Measurements from ENCODE around the gene LRRK1.
"Not testable (repeated sequence)": the region's sequence is repeated elsewhere in the genome, so short reads cannot be mapped to it uniquely, and the experiment has no call there.

The LRRK1 gene

DNA sequence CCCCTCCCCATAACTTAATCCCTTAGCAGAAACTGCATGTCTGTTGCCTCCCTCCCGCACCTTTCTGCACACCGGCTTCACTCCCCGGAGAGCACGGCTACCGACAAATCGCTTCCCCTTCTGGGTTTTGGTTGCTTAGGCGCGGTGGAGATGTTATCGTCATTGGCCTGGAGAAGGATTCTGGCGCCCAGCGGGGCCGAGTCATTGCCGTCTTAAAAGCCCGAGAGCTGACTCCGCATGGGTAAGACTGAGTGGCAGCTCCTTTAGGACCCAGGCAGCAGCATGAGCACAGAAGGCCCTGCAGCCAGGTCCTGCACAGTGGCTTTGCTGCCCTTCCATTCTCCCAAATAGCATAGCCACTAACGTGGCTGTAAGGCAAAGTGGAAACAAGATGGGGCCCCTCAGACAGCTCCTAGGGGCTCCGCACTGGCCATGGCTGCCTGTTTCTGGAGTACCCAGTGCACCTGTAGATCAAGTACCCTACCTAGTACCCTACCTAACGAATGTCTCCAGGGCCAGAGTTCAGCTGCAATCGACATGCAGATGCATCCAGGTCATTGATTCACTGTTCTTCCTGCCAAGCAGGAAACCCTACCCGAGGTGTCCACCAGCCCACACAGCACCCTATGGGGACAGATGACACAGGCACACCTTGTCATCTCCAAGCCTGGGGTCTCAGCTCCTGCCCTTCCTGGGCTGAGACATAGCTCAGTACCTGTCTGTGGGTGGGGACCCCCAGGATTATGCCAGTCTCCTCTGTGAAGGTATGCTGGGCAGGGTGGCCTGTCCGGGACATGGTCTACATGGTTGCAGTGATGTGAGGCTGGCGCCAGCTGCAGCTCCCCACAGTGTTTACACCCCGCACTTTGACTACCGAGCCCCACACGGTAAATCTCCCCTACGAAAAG is 147.6 kb downstream of the LRRK1 start:
- DNase-seq: no peak

DNA sequence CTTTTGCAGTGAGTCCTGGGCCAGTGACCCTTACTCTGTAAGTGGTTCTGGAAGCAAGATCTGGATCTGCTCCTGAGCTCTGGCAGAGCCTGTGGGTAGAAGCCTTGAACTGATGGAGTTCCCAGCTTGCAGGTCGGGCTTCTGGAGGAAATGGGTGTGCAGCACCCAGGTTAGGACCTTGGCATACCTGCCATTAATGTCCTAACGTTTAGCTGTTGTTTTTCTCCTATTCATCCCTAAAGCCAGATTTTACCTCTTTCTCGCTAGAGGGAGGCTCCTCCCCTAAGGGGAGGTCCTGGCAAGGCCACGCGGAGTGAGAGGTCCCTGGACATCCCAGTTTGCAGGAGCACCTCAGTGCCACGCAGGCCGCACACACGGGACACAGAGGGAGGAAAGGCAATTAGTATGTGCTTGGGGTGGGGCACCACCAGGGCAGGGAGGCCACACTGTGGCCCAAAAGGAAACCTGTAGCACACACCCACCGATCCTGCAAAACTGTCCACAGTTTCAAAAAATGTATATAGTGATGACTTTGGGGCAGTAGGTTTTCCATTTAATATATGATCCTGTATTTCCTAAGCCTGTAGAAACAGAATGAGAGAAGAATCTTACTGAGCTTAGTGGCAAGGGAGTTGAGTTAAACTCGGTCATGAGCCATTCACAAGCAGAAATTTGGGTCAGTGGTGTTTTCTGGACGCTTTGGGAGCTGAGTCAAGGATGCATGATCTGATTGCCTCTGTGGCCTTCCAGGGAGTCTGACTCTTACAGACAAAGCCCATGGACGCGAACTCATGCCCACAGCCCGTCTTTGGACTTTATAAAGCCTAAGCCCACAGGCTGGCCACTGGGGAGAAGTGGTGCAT is 148.7 kb downstream of the LRRK1 start:
- DNase-seq: no peak

DNA sequence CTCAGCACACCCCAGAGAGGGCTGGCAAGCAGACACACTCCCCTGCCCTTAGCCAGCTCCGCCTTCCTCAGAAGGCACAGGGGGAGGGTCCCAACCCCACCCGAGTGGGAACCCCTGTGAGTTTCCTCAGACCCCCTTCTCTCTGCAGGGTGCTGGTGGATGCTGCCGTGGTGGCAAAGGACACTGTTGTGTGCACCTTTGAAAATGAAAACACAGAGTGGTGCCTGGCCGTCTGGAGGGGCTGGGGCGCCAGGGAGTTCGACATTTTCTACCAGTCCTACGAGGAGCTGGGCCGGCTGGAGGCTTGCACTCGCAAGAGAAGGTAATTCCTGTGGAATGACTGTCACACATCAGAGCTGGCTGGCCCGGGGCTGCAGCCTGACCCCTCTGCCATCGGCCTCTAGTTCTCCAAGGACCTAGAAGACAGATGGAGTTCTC is 149.4 kb downstream of the LRRK1 start:
- DNase-seq: no peak

DNA sequence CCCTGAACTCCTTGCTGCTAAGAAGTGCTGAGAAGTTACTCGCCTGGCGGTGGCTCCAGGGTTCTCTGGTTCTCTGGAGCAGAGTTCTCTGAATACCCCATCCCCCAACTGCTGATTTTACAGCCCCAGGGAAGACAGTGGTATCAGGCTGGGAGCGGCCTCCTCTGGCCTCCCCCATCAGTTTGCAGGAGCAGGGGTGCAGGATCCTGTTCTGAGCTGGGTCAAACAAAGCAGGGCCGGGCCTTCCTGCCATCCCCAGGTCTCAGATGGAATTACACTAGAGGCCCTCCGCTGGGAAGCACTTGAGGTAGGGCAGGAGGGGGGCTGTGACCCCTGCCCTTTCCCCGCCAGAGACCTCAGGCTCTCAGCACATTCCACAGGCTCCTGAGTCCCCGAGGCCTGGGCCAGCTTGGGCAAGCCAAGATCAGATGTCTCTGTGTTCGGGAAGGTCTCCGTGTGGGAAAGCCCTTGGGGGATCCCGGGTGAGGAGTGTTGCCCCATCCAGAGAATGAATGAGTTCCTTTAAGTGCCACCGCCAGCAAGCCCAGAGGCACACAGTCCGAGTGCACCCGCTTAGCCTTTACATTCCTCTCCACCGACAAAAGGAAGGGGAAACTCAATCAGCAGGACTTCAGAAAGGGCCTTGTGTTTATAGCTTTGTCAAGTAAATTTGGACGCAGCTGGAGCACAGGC is 149.9 kb downstream of the LRRK1 start:
- no peak for DNase-seq

DNA sequence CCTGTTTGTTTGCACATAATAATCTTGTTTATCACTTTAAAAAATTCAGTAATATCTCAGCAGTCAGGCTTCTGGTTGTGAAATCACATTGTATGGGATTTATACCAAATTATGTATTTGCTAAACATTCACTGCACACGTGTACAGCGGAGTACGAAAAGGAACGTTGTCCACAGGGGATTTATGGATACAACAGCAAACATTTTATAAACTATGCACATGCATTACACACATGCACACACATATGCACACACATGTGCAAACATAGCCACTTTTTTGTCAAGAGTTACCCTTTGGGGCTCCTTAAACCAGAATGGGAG is 150.5 kb downstream of the LRRK1 start:
- DNase-seq: no peak

DNA sequence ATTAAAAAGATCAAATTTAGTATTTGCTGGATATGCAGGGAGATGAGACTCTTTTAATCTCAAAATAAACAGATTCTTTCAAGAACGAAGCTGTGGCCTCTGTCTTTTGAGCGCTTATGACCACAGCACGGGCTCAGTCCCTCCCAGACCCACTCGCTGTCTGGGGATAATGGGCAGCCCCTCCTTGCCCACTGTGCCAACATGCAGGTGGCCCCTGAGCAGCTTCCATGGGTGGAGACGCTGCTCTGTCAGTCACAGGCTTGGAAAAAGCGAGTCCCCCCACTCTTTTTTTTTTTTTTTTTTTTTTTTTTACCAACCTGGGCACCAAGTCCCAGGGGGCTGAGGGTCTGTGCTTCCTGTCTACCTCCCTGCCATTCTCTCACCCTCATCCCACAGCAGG is 150.9 kb downstream of the LRRK1 start:
- DNase-seq: no peak

DNA sequence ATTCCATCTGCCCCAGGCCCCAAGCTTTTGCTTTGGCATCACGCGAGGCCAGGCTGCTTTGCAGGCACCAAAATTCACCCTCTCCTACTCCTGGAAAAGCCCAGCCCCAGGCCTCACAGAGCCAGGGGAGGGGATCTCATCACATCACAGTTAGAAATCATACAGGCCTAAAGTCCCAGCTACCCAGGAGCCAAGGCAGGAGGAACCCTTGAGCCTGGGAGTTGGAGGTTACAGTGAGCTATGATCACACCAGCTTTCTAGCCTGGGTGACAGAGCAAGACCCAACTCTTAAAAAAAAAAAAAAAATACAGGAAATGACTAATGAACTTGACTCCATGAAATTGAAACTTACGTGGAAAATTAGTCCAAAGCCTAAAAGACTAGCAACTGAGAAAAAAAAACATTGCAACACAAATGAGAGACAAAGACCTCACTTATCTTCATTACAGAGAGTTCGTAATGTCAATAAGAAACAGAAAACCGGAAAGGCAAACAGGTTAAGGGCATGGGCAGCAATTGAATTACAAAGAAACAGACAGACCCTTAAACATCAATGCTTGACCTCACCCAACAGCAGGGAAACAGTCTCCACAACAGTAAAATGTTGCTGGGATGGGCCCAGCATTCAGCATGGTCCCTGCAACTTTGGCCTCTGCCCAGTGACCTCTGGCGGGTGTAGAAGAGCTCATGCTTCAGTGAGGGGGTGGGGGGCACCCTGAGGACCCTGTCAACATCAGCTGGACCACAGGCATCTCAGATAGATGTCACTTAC is 151.5 kb downstream of the LRRK1 start:
- DNase-seq: no peak

DNA sequence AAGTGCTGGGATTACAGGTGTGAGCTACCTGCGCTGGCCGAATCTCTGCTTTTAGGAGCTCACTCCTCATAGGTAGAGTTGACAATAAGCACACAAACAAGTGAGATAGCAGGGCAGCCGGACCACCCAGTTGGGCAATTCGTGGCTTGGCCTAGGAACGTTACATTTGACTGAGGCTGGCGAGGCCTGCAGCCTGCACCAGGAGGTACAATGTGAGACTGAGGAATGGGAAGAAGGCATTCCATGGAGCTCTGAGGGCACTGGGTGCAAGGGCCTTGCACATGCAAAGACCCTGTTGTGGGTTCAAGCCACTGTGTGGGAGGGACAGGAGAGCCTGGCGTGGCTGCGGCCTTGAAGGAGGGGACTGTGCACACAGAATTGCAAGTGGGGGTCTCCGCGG is 152.5 kb downstream of the LRRK1 start:
- no peak for DNase-seq

DNA sequence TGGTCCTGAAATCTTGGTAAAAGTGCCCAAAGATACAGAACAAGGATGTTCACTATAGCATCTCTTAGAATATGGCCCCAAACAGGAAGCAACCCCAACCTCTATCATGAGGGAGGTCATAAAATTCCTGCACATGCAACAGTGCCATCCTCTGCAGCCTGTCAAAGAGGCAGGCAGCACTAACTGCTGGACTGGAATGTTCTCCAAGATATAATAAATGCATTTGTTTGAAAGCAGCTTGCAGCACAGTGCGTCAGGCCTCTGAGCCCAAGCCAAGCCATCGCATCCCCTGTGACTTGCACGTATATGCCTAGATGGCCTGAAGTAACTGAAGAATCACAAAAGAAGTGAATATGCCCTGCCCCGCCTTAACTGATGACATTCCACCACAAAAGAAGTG is 153.1 kb downstream of the LRRK1 start:
- not testable (repeated sequence) for DNase-seq

DNA sequence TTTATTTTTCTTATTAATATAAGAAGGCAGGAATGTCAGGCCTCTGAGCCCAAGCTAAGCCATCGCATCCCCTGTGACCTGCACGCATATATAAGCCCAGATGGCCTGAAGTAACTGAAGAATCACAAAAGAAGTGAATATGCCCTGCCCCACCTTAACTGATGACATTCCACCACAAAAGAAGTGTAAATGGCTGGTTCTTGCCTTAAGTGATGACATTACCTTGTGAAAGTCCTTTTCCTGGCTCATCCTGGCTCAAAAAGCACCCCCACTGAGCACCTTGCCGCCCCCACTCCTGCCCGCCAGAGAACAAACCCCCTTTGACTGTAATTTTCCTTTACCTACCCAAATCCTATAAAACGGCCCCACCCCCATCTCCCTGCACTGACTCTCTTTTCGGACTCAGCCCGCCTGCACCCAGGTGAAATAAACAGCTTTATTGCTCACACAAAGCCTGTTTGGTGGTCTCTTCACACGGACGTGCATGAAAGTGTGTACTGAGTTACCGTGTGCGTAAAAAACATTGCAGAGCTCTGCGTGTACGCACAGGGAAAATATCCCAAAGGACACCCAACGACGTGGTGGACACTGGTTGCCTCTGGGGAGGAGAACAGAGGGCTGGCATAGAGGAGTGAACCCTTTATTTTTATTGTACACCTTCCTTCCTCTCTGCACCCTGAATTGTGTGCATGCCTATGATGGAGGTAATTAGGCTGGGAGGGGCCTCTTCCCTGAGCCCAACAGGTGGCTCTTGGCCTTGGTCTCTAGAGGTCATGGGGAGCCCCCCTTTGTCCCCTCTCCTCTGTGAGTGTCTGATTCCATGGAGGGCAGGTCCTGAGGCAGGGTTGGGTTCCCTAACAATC is 158.9 kb downstream of the LRRK1 start:
- DNase-seq: not testable (repeated sequence)

DNA sequence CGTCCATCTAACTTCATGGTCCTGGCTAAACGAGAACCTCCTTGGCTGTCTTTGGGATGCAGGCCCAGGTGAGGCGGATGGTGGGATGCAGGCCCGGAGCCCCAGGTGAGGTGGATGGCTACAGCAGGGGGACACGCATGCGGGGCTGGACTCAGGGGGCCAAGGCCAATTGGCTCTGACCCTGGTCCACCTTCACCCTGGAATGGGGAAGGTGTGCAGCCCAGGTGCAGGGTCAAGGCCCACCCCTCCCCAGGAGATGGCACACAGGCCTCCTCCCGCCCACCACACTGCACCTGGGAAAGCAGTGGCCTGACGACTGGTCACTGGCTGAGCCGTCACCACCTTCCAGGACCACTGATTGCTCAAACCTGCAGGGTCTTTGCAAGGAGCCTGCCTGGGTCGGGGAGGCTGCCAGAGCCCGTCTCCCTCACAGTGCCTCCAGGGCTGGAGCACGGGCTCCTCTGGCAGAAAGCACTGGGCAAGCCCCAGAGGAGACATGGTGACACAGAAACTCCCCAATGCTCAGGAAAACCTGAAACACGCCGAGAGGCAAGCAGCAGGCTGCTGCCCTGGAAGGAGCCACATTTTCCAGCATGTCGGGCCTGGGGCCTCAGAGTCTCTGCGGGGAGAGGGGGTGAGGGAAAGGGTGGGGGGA is 159.6 kb downstream of the LRRK1 start:
- no peak for DNase-seq

DNA sequence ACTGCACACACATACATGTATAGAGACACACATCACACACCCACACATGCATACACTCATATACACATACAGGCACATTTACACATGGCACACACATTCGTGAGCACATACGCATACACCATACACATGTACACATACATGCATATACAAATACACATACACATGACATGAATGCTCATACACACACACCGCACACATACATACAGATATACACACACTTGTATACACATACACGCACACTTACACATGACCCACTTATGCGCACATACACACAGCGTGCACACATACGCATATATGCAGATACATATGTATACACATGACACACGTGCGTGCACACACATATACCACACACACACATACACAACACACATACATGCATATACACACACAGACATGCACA is 162.7 kb downstream of the LRRK1 start:
- no peak for DNase-seq

DNA sequence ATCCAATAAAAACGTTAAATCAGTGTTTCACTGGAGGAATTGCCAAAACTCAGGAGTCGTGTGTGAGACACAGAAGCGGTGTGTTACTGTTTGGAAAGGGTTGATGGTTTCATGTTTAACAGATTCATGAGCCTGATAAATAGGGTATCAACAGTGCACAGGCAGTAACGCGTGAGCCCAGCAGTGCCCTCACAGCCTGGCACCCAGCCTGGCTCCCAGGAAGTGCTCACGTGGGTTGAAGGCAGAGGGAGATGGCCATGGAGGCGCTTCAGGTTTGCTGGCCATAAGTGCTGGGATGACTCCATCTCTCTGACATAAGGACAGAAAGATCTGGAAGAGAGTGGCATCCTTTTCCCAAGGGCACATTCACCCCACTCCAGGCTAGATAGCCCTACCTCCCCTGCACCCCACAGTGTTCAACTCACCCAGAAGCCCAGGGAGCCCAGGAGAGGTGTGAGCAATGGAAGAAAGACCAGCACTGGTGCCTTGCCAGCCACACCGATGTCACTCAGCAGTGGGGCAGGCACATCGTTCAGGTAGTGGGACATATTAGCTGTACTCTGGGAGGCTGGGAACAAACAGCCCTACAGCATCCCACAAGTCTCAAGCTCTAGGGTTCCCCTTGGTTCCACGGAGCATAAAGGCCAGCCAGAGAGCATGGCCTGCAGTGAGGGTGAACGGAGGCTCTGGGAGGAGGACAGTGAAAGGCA is 164.3 kb downstream of the LRRK1 start:
- DNase-seq: no peak

DNA sequence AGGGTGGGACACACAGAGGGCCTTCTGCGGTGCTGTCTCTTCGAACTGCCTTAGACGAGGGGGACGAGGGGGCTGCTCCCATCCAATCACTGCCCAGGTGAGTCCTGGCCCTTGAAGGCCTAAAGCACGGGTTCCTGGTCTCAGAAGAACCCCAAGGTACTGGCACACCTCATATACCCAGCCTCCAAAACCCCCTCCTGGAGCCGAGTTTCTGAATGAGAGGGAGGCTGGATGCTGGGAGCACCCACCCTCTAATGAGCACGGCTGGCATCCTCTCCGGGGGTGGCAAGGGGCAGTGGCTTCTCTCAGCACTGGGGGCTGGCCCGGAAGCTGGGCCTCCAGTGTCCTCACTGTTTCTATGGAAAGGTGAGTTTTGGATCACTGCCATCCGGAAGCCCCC is 165.6 kb downstream of the LRRK1 start:
- DNase-seq: no peak

DNA sequence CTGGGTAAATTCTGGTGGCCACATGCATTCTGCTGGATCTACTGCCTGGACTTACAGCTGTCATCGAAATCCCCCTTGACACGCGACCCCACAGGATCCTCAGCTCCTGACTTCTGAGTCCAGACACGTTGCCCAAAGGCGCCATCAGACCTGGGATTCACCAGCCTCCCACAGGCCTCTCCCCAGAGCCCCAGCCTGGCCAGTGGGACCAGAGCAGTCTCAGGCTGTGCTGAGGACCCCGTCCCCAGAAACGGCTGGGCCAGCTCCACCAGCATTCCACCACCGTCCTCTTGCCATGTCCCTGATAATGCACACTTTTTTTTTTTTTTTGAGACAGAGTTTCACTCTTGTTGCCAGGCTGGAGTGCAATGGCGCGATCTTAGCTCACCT is 166.1 kb downstream of the LRRK1 start:
- DNase-seq: no peak

DNA sequence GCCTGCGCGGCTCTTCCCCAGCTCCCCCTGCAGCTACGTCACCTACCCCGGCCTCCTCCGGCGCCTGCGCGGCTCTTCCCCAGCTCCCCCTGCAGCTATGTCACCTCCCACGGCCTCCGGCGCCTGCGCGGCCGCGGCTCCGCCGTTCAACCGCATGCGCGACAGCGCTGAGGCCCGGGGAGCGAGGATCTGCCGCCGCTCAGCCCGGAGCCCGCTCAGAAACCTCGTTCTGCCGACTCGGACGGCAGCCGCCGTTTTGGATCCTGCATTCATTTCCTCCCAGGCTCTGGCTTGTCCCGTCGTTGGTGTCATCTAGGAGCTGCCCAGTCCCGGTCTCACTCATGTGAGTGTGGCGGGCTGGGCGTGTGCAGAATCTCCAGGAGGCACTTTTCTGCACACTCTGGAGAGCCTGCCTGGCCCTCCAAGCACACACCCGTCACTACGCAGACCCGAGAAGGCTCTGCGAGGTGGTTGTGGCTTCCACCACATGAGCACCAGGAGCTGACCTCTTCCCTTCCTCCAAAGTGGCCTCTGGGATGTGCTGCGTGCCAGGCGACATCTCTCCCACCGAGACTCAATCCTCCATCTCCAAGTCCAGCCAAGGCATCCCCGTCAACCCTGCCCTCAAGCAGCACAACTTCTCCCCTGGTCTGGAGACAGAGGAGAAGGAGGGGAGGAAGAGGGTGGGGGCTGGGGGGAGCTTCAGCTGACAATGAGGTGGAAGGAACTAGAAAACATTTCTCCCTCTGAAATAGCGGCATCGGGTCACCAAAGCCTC is 167.4 kb downstream of the LRRK1 start:
- DNase-seq: no peak

DNA sequence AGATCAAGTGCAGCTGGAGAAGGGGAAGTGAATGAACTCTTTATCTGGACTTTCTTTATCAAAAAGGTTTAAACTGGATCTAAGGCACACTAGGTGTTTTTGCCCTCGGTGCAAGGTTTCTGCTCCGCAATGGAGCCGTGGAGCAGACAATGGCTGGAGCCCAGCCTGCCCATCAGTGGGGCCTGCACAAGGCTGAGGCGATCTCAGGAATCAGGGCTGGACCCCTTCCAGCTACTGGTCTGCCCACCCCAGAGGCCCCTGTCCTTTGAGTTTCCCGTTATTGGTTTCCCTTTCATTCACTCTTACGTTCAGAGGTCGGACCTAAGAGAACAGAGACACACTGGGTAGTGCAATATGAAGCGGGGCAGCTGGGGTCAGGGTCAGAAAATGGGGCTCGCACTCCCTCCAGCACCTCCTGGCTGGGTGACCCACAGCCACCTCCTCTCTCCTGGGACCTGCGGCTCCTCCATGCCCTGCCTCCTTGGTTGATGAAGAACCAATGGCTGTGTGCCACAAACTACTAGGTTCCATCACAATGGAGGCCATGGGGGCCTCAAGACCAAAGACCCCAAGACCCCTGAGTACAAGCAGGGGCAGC is 168.1 kb downstream of the LRRK1 start:
- DNase-seq: no peak

DNA sequence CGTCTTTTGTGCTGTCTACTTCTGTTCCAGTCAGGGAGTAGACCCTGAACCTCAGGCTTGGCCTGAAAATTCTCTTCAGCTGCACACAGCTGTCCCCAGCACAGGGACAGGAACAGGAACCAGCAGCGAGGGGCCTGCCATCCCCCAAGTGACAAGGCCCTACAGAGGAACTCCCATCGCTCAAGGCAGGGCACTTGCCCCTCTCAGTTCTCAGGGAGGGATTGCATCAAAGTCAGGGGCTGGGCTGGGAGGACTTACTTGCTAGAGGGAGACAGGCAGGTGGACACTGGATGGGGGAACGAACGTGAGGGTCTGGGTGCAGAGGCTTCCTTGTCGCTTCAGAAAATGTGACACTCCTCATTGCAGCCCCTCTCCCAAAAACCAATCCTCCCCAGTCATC is 169.1 kb downstream of the LRRK1 start:
- DNase-seq: no peak

Measured in amygdala (tissue), 56 donors.